K562 (cell line): ENCODE measurements around the gene KIF17. TPM values are rescaled to one million over a fixed set of nuclear protein-coding genes. Genes with fewer than 3 reads are reported as not detected.
"Not testable (repeated sequence)": the region's sequence is repeated elsewhere in the genome, so short reads cannot be mapped to it uniquely, and the experiment has no call there.

Source experiments
- ATAC-seq: fragments of 200-7000 bp; cut with Tn5 transposase; 3 replicates; pipeline ENCODE4 v1.9.1; 2020; ENCODE audit warnings: moderate library complexity
- BruUV-seq: library from RNA; stranded (reverse); fragments of 400-500 nt; replicated peaks from 2 replicates; lab custom pipeline; 2021; lab: Mats Ljungman, UMichigan
- CTCF ChIA-PET: fragments of 300-600 bp; formaldehyde crosslinking; extraction: SDS; loops from one replicate; lab custom pipeline; 2021; ENCODE audit warnings: low intra/inter-chr PET ratio; lab: Yijun Ruan, JAX
- POLR2A ChIA-PET: fragments of 300-600, 350-650 bp; sonication (Branson Sonifier 250); formaldehyde crosslinking; extraction: SDS; loops from one replicate; lab custom pipeline; 2021; ENCODE audit warnings: antibody characterized with exemption, inconsistent platforms; lab: Yijun Ruan, JAX
- DNase-seq, 4 experiments: peaks; one replicate each; pipeline versions ENCODE4 v3.0.0 to v3.0.0-alpha.2; 2011 to 2018; ENCODE audit warnings: low spot score in 3 of 4, mixed read lengths in 3 of 4; ENCODE audit errors: extremely low read depth in 1 of 4
- FAIRE-seq: peaks from 2 replicates; lab custom pipeline; 2011; peaks lifted over from hg19 to GRCh38; lab: Jason Lieb, UNC
- H2AFZ ChIP-seq: 2 replicates; pipeline ENCODE4 v1.6.0; 2011; ENCODE audit warnings: low read depth, low read length, control low read depth, inconsistent platforms
- H3K27ac ChIP-seq: fragments of 200-600 bp; 3 replicates; pipeline ENCODE4 v1.8.0; 2011; ENCODE audit warnings: low read depth, mild to moderate bottlenecking, control low read depth, inconsistent platforms, low read length, moderate library complexity, mixed read lengths; ENCODE audit errors: extremely low read depth
- H3K27me3 ChIP-seq, 2 experiments: fragments of 300-600 bp in 1 of 2; 2 replicates in 1 of 2; 3 replicates in 1 of 2; pipeline versions ENCODE4 v1.6.0 to v1.8.0; 2011; ENCODE audit warnings: inconsistent platforms in 2 of 2, low read length in 2 of 2, mild to moderate bottlenecking in 1 of 2, mixed read lengths in 1 of 2, moderate library complexity in 1 of 2; ENCODE audit not compliant: control insufficient read depth in 2 of 2, insufficient read depth in 2 of 2
- H3K36me3 ChIP-seq: fragments of 300-600 bp; 3 replicates; pipeline ENCODE4 v1.8.0; 2011; ENCODE audit warnings: mild to moderate bottlenecking, low read length, inconsistent platforms; ENCODE audit not compliant: control insufficient read depth, insufficient read depth
- H3K4me1 ChIP-seq, 2 experiments: fragments of 200-600 bp in 1 of 2; replicated peaks in 1 of 2; 2 replicates in 1 of 2; 3 replicates in 1 of 2; pipeline versions ENCODE4 v1.5.1 to v1.8.0; 2011; ENCODE audit warnings: inconsistent platforms in 2 of 2, low read length in 2 of 2, mild to moderate bottlenecking in 1 of 2, mixed read lengths in 1 of 2, moderate library complexity in 1 of 2; ENCODE audit not compliant: control insufficient read depth in 2 of 2, insufficient read depth in 2 of 2
- H3K4me2 ChIP-seq: 2 replicates; pipeline ENCODE4 v1.6.1; 2011; ENCODE audit warnings: low read length, control low read depth, inconsistent platforms, mixed read lengths; ENCODE audit not compliant: insufficient read depth
- H3K4me3 ChIP-seq: fragments of 200-600 bp; sonication (generic), shearing (Covaris generic); 2 replicates; pipeline ENCODE4 v1.5.1; 2016; ENCODE audit warnings: control low read depth, inconsistent platforms
- H3K79me2 ChIP-seq: fragments of 200-600 bp; 3 replicates; pipeline ENCODE4 v1.8.0; 2011; ENCODE audit warnings: low read length, inconsistent platforms; ENCODE audit not compliant: control insufficient read depth, insufficient read depth
- H3K9ac ChIP-seq, 2 experiments: 2 replicates each; pipeline versions ENCODE4 v1.6.0 to v1.6.1; 2011; ENCODE audit warnings: low read depth in 2 of 2, low read length in 2 of 2, control low read depth in 1 of 2, inconsistent platforms in 1 of 2, mild to moderate bottlenecking in 1 of 2, mixed read lengths in 1 of 2; ENCODE audit not compliant: insufficient read depth in 1 of 2
- H3K9me1 ChIP-seq: one replicate; pipeline ENCODE4 v1.6.0; 2011; ENCODE audit warnings: inconsistent platforms, mild to moderate bottlenecking, low read length, moderate library complexity; ENCODE audit not compliant: control insufficient read depth, insufficient read depth
- H3K9me3 ChIP-seq: replicated peaks from 2 replicates; pipeline ENCODE4 v1.5.1; 2011; ENCODE audit warnings: low read depth, low read length, inconsistent platforms; ENCODE audit not compliant: control insufficient read depth, insufficient read depth
- H4K20me1 ChIP-seq: replicated peaks from 2 replicates; pipeline ENCODE4 v1.6.1; 2011; ENCODE audit warnings: low read length, inconsistent platforms, mixed read lengths; ENCODE audit not compliant: control insufficient read depth, insufficient read depth
- BCOR ChIP-seq: fragments of 450-650 bp; IDR thresholded peaks from 2 replicates; pipeline ENCODE4 v1.6.1; 2016
- KDM1A ChIP-seq, 2 experiments: fragments of 450-650 bp; IDR thresholded peaks; 2 replicates each; pipeline ENCODE4 v1.6.1; 2016; ENCODE audit warnings: mild to moderate bottlenecking in 2 of 2
- NKRF ChIP-seq: fragments of 450-650 bp; IDR thresholded peaks from 2 replicates; pipeline ENCODE4 v1.6.1; 2016; ENCODE audit warnings: borderline replicate concordance
- RBFOX2 ChIP-seq: fragments of 200-400 bp; formaldehyde crosslinking; IDR thresholded peaks from 2 replicates; pipeline ENCODE4 v1.6.1; 2017; ENCODE audit warnings: low read depth, mild to moderate bottlenecking, low read length, moderate library complexity
- STAT5A ChIP-seq: IDR thresholded peaks from 2 replicates; pipeline ENCODE4 v1.6.1; 2012; ENCODE audit warnings: low read length, inconsistent platforms, borderline replicate concordance
- ZNF121 ChIP-seq: sonication (generic); formaldehyde crosslinking; conservative IDR thresholded peaks from 2 replicates; pipeline ENCODE4 v1.8.0; 2022; ENCODE audit warnings: missing genetic modification reagents
- WGBS: fragments of 100-300 bp; shearing (Covaris generic); methylation state at CpG from one replicate; pipeline ENCODE4 v1.1.6; 2016; ENCODE audit warnings: low coverage, mixed read lengths; ENCODE audit not compliant: insufficient coverage; ENCODE audit errors: missing lambda C conversion rate; 5-methylcytosine and 5-hydroxymethylcytosine counted together
- in situ Hi-C: fragments of 300-500 bp; cut with MboI; formaldehyde crosslinking; loops from 4 replicates; pipeline ENCODE4 v1.15.0; 2018; ENCODE audit warnings: inconsistent platforms, mixed read lengths
- intact Hi-C: fragments of 100-400 bp; cut with micrococcal nuclease; formaldehyde crosslinking; loops from 2 replicates; pipeline ENCODE4 v1.14.2; 2022
- polyA plus RNA-seq, 8 experiments: library from polyadenylated mRNA; depleted of rRNA in 4 of 8; stranded (reverse) in 5 of 8; unstranded in 3 of 8; fragments of >200 nt; fragmentation: Nextera tagmentation in 2 of 8; fragmentation: Illumina TruSeq in 1 of 8; extraction: Ambion mirVana in 2 of 8; extraction: Trizol in 1 of 8; gene quantifications; 2 replicates each; pipeline versions ENCODE4 v1.2.1 to v1.2.3, GENCODE V29; 2011 to 2014; ENCODE audit warnings: inconsistent platforms in 1 of 8, missing spikeins in 1 of 8
- total RNA-seq, 7 experiments: library from RNA; depleted of rRNA in 6 of 7; stranded (reverse); fragments of >200 nt in 6 of 7; fragmentation: Illumina TruSeq in 2 of 7; extraction: Trizol in 2 of 7; gene quantifications; 2 replicates each; pipeline versions ENCODE4 v1.2.1 to v1.2.3, GENCODE V29; 2011 to 2021; ENCODE audit warnings: low replicate concordance in 1 of 7
- TF ChIP-seq, protein P1 (sequence below): fragments of 450-650 bp; IDR thresholded peaks from 2 replicates; pipeline ENCODE4 v1.6.1; 2016
- TF ChIP-seq, protein P2 (sequence below): fragments of 250-450 bp; sonication (Bioruptor Pico); IDR thresholded peaks from 2 replicates; pipeline ENCODE4 v1.4.0; 2020; ENCODE audit warnings: mild to moderate bottlenecking

Gene KIF17
- total and polyA plus RNA-seq, 9 of the 15 experiments (the other 6 are each of a cell fraction or from before 2014, with no cell fraction given) = 0.04 to 0.47 (median 0.18) TPM; not detected in 5

- H2AFZ ChIP-seq, BruUV-seq, H3K9me1 ChIP-seq, in situ Hi-C loops, DNase-seq, H3K4me1 ChIP-seq: not testable (repeated sequence)
- POLR2A ChIA-PET = interaction anchor here (0.5 to 0.7 kb wide), 3 partner anchors 12 to 532 kb away, joined by 3 to 5 read pairs (median 4); partner anchors contain the start of gene HP1BP3
- H3K27me3 ChIP-seq = peaks cover 16 to 23% of the 10 kb centered on the region in 2 experiments
- peak; percentile 57; the same call in 1 of the 2 replicates for TF ChIP-seq ZNF121 (CRISPR knock-in tag)
- TF ChIP-seq, all 486 proteins: peak for 1; not testable (repeated sequence) for 485
- H3K9me3 ChIP-seq, H3K79me2 ChIP-seq, H3K4me3 ChIP-seq, H4K20me1 ChIP-seq, H3K4me2 ChIP-seq, H3K9ac ChIP-seq, H3K27ac ChIP-seq, CTCF ChIA-PET, intact Hi-C loops, ATAC-seq, H3K36me3 ChIP-seq, FAIRE-seq: not testable (repeated sequence)
- WGBS = 16% methylated on average over 11 of the region's 11 CpGs
Observed at GRCh38 chr1:20673626-20674025, 44.2 kb downstream of the KIF17 start.

- no peak for DNase-seq
- H3K9me3 ChIP-seq = no peaks in the 10 kb centered on the region
- H3K4me1 ChIP-seq = no peaks in the 10 kb centered on the region
- FAIRE-seq = no peak
- no peak overlapping the region for H2AFZ ChIP-seq
- no peaks in the 10 kb centered on the region for H3K36me3 ChIP-seq
- H3K9ac ChIP-seq = no peak overlapping the region
- H3K9me1 ChIP-seq = no peaks in the 10 kb centered on the region
- H3K4me2 ChIP-seq = no peak overlapping the region
- TF ChIP-seq, protein P1, sequence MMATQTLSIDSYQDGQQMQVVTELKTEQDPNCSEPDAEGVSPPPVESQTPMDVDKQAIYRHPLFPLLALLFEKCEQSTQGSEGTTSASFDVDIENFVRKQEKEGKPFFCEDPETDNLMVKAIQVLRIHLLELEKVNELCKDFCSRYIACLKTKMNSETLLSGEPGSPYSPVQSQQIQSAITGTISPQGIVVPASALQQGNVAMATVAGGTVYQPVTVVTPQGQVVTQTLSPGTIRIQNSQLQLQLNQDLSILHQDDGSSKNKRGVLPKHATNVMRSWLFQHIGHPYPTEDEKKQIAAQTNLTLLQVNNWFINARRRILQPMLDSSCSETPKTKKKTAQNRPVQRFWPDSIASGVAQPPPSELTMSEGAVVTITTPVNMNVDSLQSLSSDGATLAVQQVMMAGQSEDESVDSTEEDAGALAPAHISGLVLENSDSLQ = peak; percentile 53; the same call in 1 of the 2 replicates
- TF ChIP-seq, protein P2, sequence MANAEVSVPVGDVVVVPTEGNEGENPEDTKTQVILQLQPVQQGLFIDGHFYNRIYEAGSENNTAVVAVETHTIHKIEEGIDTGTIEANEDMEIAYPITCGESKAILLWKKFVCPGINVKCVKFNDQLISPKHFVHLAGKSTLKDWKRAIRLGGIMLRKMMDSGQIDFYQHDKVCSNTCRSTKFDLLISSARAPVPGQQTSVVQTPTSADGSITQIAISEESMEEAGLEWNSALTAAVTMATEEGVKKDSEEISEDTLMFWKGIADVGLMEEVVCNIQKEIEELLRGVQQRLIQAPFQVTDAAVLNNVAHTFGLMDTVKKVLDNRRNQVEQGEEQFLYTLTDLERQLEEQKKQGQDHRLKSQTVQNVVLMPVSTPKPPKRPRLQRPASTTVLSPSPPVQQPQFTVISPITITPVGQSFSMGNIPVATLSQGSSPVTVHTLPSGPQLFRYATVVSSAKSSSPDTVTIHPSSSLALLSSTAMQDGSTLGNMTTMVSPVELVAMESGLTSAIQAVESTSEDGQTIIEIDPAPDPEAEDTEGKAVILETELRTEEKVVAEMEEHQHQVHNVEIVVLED (CRISPR knock-in tag) = no peak
- TF ChIP-seq KDM1A (IDR thresholded peaks at IDR 0.05) (0 out of 4 replicates have a peak, but pooled peaks of 1 of the 2 experiments have one; percentile 10), RBFOX2 (no peak), NKRF (no peak), BCOR (0 out of 2 replicates have a peak, but pooled peaks have one; percentile 29), STAT5A (no peak)
- ChIA-PET CTCF (no interaction called here), POLR2A (interaction anchor here (1.1 kb wide), 1 partner anchor 11 kb away, joined by 4 read pairs; the partner anchor contains the start of gene DDOST)
- intact Hi-C loops = no loop called here
- H4K20me1 ChIP-seq = no peaks in the 10 kb centered on the region
- no peak overlapping the region for H3K4me3 ChIP-seq
- ATAC-seq = no peak; the same call in 2 of the 3 replicates
- no peak overlapping the region for H3K27ac ChIP-seq
- BruUV-seq = no TSS peak
- peaks cover 14 to 20% of the 10 kb centered on the region in 2 experiments for H3K27me3 ChIP-seq
- WGBS = 13% methylated on average over 4 of the region's 4 CpGs
- no peaks in the 10 kb centered on the region for H3K79me2 ChIP-seq
- in situ Hi-C loops = no loop called here
Observed at GRCh38 chr1:20672265-20672632, 45.6 kb downstream of the KIF17 start.
